ENCODE measurements around the gene KRT79. TPM values are rescaled to one million over a fixed set of nuclear protein-coding genes. Genes with fewer than 3 reads are reported as not detected.

The KRT79 gene
- total RNA-seq, 8 experiments from 2014 or later: 0.32 to 0.90 TPM; not detected in 6

DNA sequence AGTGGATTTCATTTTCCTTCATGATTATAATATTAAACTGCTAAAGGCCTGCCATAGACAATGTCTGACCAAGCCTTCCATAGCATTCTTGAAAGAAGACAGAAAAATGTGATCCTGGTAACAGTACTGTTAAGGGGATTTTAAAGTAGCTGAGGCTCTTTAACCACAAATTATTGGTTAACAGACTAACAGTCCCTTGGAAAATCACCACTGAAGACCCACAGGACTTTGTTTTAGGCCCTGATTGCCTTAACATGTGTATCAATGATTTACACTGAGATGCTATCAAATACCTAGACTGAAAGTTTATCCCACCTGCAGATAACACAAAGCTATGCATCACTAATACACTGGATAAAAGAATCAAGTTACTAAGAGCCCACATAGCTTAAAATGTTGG, 6.0 kb downstream of the KRT79 start:
- in situ Hi-C loops (cut with MboI; ENCODE audit: low pct_unique_long_range_greater_than_20kb in 2 of 9, low sequenced_read_pairs in 9 of 9, unreplicated experiment in 9 of 9): no loop called here
- no peak overlapping the region for H3K27ac ChIP-seq
- no peak overlapping the region for H3K4me3 ChIP-seq
- H3K4me1 ChIP-seq (replicated peaks in 1 of 2): no peaks in the 10 kb centered on the region
- ATAC-seq (replicated peaks in 6 of 8): no peak

DNA sequence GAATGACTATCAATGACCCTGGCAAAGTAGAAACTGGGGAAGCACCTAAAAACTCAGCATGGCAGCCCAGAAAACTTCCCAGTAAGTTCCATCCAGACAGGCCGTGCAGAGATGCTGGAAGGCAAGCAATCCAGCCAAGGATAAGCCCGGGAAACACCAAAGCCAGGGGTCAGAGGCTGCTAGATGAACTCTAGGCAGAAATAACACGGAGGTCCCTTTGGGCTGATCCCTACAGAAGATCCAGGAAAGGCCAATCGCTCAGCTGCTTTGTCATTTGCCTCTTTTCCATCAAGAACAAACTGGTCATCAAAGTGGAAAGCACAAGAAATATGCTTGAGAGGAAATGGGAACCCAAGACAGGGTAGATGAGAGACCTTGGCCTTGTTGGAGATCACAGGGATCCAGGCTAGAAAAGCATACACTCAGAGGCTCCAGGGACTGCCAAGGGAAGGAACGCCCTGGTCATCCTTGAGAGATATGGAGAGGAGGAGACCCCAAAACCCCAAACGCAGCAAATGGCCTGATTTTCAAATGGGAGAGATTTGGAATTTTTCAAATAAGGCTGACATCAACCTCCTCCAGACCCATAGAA, 6.5 kb downstream of the KRT79 start:
- Histone ChIP-seq H3K4me1 (replicated peaks in 1 of 2) (no peaks in the 10 kb centered on the region), H3K27ac (no peak overlapping the region), H3K4me3 (no peak overlapping the region)
- 20 to 73% (median 52%) methylated on average over 1 to 5 of the region's 6 CpGs; no CpG with 5 or more reads in 3 of the 10 experiments for WGBS, 10 experiments
- no peak for ATAC-seq (replicated peaks in 6 of 8)
- in situ Hi-C loops (cut with MboI; ENCODE audit: low pct_unique_long_range_greater_than_20kb in 2 of 9, low sequenced_read_pairs in 9 of 9, unreplicated experiment in 9 of 9): no loop called here

DNA sequence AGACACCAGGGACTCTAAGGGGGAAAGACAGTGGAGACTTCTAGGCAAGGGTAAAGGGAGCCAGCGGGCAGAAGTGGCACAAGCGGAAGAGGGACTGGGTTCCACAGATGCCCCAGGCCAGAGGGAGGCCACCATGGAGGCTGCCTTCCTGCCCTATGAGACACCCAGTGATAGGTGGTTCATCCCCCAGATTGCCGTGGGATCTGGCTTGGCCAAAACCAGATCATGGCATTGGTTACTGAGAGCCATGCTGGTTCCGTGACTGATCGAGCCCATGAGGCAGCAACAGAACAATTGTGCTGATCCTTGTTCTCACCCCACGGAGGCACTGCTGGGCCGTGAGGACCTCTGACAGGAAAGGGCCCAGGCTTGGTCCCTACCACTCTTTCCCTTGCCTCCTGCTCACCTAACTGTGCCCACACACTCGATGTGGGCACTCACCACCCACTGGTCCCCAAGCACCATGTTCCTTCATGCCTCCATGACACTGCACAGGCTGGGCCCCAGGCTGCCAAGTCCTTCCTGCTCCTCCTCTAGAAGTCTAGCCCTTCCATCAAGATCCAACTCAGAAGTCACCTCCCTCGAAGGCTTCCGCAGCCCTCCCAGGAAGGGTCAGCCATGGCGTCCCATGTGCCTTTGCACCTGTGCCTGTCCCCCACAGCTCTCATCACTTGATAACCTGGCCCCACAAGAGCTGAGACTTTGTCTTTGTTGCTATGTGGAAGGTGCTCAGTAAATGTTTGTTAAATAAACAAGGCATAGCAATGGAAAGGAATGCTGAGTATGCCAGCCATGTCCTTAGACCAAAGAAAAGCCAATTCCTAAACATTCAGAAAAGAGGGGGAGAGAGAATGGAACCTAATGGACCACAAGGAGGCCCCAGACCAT, 7.3 kb downstream of the KRT79 start:
- Histone ChIP-seq H3K4me3 (no peak overlapping the region), H3K4me1 (replicated peaks in 1 of 2) (no peaks in the 10 kb centered on the region), H3K27ac (no peak overlapping the region)
- peak in 1 of 8 experiments; percentile 44 for ATAC-seq (replicated peaks in 6 of 8)
- in situ Hi-C loops (cut with MboI; ENCODE audit: low pct_unique_long_range_greater_than_20kb in 2 of 9, low sequenced_read_pairs in 9 of 9, unreplicated experiment in 9 of 9): no loop called here
- 78 to 100% (median 82%) methylated on average over 1 to 8 of the region's 11 CpGs; no CpG with 5 or more reads in 4 of the 10 experiments for WGBS, 10 experiments

- 0 to 86% (median 76%) methylated on average over 1 to 4 of the region's 4 CpGs; no CpG with 5 or more reads in 2 of the 10 experiments for WGBS, 10 experiments
- no peak for ATAC-seq (replicated peaks in 6 of 8)
- Histone ChIP-seq H3K4me3 (no peak overlapping the region), H3K4me1 (replicated peaks in 1 of 2) (no peaks in the 10 kb centered on the region), H3K27ac (no peak overlapping the region)
- in situ Hi-C loops (cut with MboI; ENCODE audit: low pct_unique_long_range_greater_than_20kb in 2 of 9, low sequenced_read_pairs in 9 of 9, unreplicated experiment in 9 of 9): no loop called here
Observed at GRCh38 chr12:52825961-52826360, 8.2 kb downstream of the KRT79 start.

- 20 to 89% (median 70%) methylated on average over 1 to 4 of the region's 5 CpGs; no CpG with 5 or more reads in 4 of the 10 experiments for WGBS, 10 experiments
- ATAC-seq (replicated peaks in 6 of 8): no peak
- Histone ChIP-seq H3K4me1 (replicated peaks in 1 of 2) (no peaks in the 10 kb centered on the region), H3K27ac (no peak overlapping the region), H3K4me3 (no peak overlapping the region)
- in situ Hi-C loops (cut with MboI; ENCODE audit: low pct_unique_long_range_greater_than_20kb in 2 of 9, low sequenced_read_pairs in 9 of 9, unreplicated experiment in 9 of 9): no loop called here
Observed at GRCh38 chr12:52824741-52825410, 9.2 kb downstream of the KRT79 start.

DNA sequence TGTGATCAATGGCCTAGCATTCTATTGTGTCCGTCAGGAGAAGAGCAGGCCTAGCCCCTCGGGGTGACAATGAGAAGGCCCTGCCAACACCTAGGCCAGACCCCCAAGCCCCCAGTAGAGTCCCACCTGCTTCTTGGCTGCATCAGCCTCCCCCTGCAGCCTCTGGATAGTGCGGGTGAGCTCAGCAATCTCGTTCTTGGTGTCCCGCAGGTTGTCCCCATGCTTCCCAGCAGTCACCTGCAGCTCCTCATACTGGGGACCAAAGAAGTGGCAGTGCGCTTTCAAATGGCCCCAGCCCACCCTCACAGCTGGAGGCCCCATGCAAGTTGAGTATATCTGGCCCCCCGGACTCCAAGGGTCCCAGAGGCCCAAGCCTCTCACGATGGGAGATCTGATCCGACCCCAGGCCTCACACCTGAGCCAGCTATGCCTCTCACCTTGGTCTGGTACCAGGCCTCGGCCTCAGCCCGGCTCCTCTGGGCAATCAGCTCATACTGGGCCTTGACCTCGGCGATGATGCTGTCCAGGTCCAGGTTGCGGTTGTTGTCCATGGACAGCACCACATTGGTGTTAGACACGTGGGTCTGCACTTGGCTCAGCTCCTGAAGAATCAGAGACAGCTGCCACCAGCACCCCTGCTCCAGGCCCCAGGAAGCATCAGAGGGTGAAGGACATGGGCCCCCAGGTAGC, 10.2 kb downstream of the KRT79 start:
- ATAC-seq (replicated peaks in 6 of 8): no peak
- no peaks in the 10 kb centered on the region for H3K4me1 ChIP-seq (replicated peaks in 1 of 2)
- WGBS, 10 experiments: 67 to 100% (median 88%) methylated on average over 1 to 5 of the region's 15 CpGs; no CpG with 5 or more reads in 4 of the 10 experiments
- in situ Hi-C loops (cut with MboI; ENCODE audit: low pct_unique_long_range_greater_than_20kb in 2 of 9, low sequenced_read_pairs in 9 of 9, unreplicated experiment in 9 of 9): no loop called here
- no peak overlapping the region for H3K4me3 ChIP-seq
- no peak overlapping the region for H3K27ac ChIP-seq

DNA sequence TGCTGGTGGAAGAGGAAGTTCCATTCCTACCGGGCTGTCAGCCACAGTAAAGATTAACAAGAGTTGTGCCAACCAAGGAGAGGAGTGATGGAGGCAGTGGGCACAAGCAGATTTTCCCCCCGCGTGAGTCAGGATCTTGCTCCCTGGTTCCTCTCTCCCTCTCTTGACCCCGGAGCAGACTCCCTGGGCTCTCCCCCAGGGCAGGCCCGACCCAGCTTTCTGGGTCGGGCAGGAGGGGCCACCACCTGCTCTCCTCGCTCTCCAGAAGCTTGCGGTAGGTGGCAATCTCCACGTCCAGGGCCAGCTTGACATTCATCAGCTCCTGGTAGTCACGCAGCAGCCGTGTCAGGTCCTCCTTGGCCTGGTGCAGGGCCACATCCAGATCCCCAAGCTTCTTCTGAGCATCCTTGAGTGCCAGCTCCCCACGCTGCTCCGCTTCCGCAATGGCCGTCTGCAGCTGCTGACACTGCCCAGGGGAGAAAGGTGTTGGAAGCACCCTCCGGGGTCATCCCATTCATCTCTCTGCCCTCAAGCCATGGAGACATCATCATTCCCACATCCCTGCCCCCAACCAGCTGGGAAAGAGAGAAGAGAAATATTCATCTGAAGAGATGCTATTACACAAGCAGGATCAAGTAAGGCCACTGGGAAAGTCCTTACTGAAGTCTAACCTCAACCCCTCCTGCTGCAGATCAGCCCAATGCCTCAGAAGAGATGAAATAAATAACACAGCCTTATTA, 11.2 kb downstream of the KRT79 start:
- 18 to 92% (median 69%) methylated on average over 1 to 9 of the region's 16 CpGs; no CpG with 5 or more reads in 2 of the 10 experiments for WGBS, 10 experiments
- H3K27ac ChIP-seq: no peak overlapping the region

DNA sequence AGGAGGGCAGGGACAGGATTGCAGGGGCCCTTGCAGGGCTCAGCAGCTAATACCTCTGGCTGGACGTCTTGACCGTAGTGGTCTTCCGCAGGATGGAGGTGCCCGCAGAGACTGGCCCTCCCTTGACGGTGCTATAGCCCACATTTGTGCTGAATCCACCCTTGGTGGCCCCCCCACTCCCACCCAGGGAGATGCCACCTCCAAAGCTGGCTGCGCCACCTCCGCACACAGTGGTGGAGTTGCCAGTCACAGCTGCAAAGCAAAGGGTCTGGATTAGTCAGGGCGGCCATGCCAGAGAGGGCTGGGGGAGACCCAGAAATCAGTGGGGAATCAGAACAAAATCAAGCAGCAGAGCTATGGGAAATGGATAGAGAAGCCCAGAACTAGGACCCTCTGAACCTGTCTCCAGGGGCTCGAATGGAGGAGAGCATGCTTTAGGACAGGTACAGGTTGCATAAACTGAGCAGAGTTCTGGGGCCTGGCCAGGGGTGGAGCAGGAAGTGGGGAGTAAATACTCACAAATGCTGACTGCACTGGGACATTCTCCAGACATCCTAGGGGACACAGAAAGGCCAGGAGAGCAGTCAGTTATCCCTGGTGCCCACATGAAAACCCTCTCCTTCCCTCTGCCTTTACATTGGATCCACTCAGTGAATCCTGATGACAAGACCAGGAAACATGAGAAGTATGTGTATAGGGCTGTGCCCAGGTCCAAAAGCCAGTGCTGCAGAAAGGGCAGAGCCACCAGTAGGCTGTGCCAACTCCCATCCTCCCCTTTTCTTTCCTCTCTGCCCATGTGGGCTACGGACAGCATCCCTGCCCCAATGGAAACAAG, 12.1 kb downstream of the KRT79 start:
- peak in 1 of 8 experiments; percentile 22 for ATAC-seq (replicated peaks in 6 of 8)
- H3K27ac ChIP-seq: no peak overlapping the region
- in situ Hi-C loops (cut with MboI; ENCODE audit: low pct_unique_long_range_greater_than_20kb in 2 of 9, low sequenced_read_pairs in 9 of 9, unreplicated experiment in 9 of 9): no loop called here
- no peak overlapping the region for H3K4me3 ChIP-seq
- H3K4me1 ChIP-seq (replicated peaks in 1 of 2): peaks cover 0 to 4% of the 10 kb centered on the region in 2 donors
- 0 to 92% (median 67%) methylated on average over 1 to 6 of the region's 10 CpGs; no CpG with 5 or more reads in 3 of the 10 experiments for WGBS, 10 experiments

More for the DNA sequence above, 11.2 kb downstream of the KRT79 start:
- Histone ChIP-seq H3K4me3 (no peak overlapping the region), H3K4me1 (replicated peaks in 1 of 2) (peaks cover 0 to 4% of the 10 kb centered on the region in 2 donors)
- no peak for ATAC-seq (replicated peaks in 6 of 8)
- in situ Hi-C loops (cut with MboI; ENCODE audit: low pct_unique_long_range_greater_than_20kb in 2 of 9, low sequenced_read_pairs in 9 of 9, unreplicated experiment in 9 of 9): no loop called here

DNA sequence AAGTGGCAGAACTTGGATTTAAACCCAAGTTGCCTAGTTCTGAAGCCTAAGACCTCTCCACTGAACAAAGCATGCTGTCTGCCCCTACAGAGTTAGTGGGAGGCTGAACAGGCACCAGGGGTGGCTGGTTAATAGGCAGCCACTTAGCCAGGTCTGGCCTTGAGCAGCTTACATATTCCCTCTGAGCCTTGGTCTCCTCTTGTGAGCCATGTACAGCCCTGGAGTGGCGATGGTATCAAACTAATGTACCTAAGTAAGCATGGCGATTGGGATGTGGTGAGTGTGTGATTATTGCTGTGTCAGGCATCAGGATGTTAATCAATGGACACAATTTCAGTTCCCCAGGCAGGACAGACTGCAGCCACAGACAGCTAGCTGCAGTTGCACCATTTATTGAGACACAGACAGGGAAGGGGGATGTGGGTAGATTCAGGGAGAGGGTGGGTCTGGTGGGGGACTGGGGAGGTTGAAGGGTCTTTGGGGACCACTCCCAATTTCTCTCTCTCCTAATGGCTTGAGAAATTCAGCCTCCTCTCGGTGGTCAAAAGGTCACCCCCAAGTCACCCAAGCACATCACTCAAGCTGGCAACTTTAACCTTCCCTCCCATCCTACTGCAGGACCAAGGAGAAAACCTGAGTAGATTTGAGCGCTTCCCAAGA, 12.9 kb downstream of the KRT79 start:
- Histone ChIP-seq H3K27ac (no peak overlapping the region), H3K4me3 (no peak overlapping the region), H3K4me1 (replicated peaks in 1 of 2) (peaks cover 0 to 4% of the 10 kb centered on the region in 2 donors)
- 80 to 100% (median 82%) methylated on average over 1 to 2 of the region's 4 CpGs; no CpG with 5 or more reads in 7 of the 10 experiments for WGBS, 10 experiments
- in situ Hi-C loops (cut with MboI; ENCODE audit: low pct_unique_long_range_greater_than_20kb in 2 of 9, low sequenced_read_pairs in 9 of 9, unreplicated experiment in 9 of 9): no loop called here
- no peak for ATAC-seq (replicated peaks in 6 of 8)

DNA sequence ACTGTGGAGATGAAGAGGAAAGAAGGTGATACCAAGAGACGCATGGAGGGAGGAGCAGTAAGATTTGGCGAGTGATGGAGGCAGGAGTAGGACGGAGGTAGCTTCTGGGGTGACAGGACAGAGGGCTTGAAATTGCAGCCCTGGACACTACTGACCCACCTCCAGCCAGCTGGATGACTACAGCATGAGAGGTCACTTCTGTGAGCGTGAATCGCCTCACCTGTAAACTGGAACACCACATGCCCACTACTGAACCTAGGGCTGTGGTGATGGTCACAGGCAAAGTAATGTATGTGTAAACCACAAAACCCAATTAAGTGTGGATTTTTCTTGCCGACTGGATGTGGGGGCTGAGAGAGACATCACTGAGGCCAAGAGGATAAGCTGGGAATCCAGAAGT, 13.6 kb downstream of the KRT79 start:
- H3K4me3 ChIP-seq: no peak overlapping the region
- in situ Hi-C loops (cut with MboI; ENCODE audit: low pct_unique_long_range_greater_than_20kb in 2 of 9, low sequenced_read_pairs in 9 of 9, unreplicated experiment in 9 of 9): no loop called here
- WGBS, 10 experiments: 43 to 100% (median 85%) methylated on average over 1 to 4 of the region's 6 CpGs; no CpG with 5 or more reads in 4 of the 10 experiments
- H3K27ac ChIP-seq: no peak overlapping the region
- ATAC-seq (replicated peaks in 6 of 8): no peak
- peaks cover 0 to 4% of the 10 kb centered on the region in 2 donors for H3K4me1 ChIP-seq (replicated peaks in 1 of 2)

- peak in 1 of 8 experiments; percentile 29 for ATAC-seq (replicated peaks in 6 of 8)
- H3K4me1 ChIP-seq (replicated peaks in 1 of 2): peaks cover 0 to 4% of the 10 kb centered on the region in 2 donors
- H3K4me3 ChIP-seq: no peak overlapping the region
- no peak overlapping the region for H3K27ac ChIP-seq
- in situ Hi-C loops (cut with MboI; ENCODE audit: low pct_unique_long_range_greater_than_20kb in 2 of 9, low sequenced_read_pairs in 9 of 9, unreplicated experiment in 9 of 9): no loop called here
- WGBS, 10 experiments: 11 to 100% (median 68%) methylated on average over 1 to 5 of the region's 7 CpGs; no CpG with 5 or more reads in 2 of the 10 experiments
Observed at GRCh38 chr12:52819731-52820510, 14.2 kb downstream of the KRT79 start.

Measured in motor neuron (in vitro differentiated cells).